Liver (tissue), 9 donors: ENCODE results near the gene TGFBI. TPM values are rescaled to one million over a fixed set of nuclear protein-coding genes. Genes with fewer than 3 reads are reported as not detected.

Experiments used
- DNase-seq: peaks from one replicate; pipeline ENCODE4 v3.0.0-alpha.2; 2017; ENCODE audit warnings: low spot score
- H3K27ac ChIP-seq, 2 donors: one replicate each; pipeline ENCODE4 v1.7.0; 2013; ENCODE audit warnings: inconsistent platforms in 2 of 2, low read length in 2 of 2, control low read depth in 1 of 2, low read depth in 1 of 2, mild to moderate bottlenecking in 1 of 2
- H3K27me3 ChIP-seq, 4 donors: one replicate each; pipeline versions ENCODE4 v1.6.1 to v1.7.0; 2013; ENCODE audit warnings: low read length in 3 of 4, inconsistent platforms in 1 of 4, mild to moderate bottlenecking in 1 of 4, moderate library complexity in 1 of 4; ENCODE audit not compliant: control insufficient read depth in 4 of 4, insufficient read depth in 4 of 4
- H3K36me3 ChIP-seq, 4 donors: one replicate each; pipeline versions ENCODE4 v1.6.1 to v1.7.0; 2013; ENCODE audit warnings: low read length in 3 of 4, mild to moderate bottlenecking in 3 of 4, low read depth in 1 of 4, moderate library complexity in 1 of 4; ENCODE audit not compliant: control insufficient read depth in 4 of 4, insufficient read depth in 3 of 4
- H3K4me1 ChIP-seq, 4 donors: one replicate each; pipeline versions ENCODE4 v1.6.1 to v1.7.0; 2013; ENCODE audit warnings: low read length in 3 of 4, mild to moderate bottlenecking in 3 of 4, moderate library complexity in 1 of 4; ENCODE audit not compliant: control insufficient read depth in 4 of 4, insufficient read depth in 4 of 4
- H3K4me3 ChIP-seq, 3 donors: one replicate each; pipeline versions ENCODE4 v1.6.1 to v1.7.0; 2013; ENCODE audit warnings: low read length in 3 of 3, control low read depth in 1 of 3, low read depth in 1 of 3, mild to moderate bottlenecking in 1 of 3
- H3K9ac ChIP-seq, 2 donors: one replicate each; pipeline ENCODE4 v1.7.0; 2013; ENCODE audit warnings: low read length in 2 of 2, mild to moderate bottlenecking in 2 of 2, moderate library complexity in 2 of 2, control low read depth in 1 of 2, low read depth in 1 of 2
- H3K9me3 ChIP-seq, 4 donors: one replicate each; pipeline versions ENCODE4 v1.6.1 to v1.7.0; 2013; ENCODE audit warnings: low read length in 3 of 4; ENCODE audit not compliant: control insufficient read depth in 4 of 4
- ATF3 ChIP-seq: IDR thresholded peaks from 2 replicates; pipeline ENCODE4 v1.6.1; 2016; ENCODE audit warnings: antibody characterized with exemption
- EGR1 ChIP-seq, 2 donors: IDR thresholded peaks; 2 replicates each; pipeline ENCODE4 v1.6.1; 2016 to 2018; ENCODE audit warnings: antibody characterized with exemption in 2 of 2, low read depth in 2 of 2
- FOXA1 ChIP-seq: IDR thresholded peaks from 2 replicates; pipeline ENCODE4 v1.6.1; 2016; ENCODE audit warnings: antibody characterized with exemption
- FOXA2 ChIP-seq: IDR thresholded peaks from 2 replicates; pipeline ENCODE4 v1.6.1; 2016; ENCODE audit warnings: antibody characterized with exemption
- GABPA ChIP-seq, 2 donors: IDR thresholded peaks in 1 of 2; conservative IDR thresholded peaks in 1 of 2; 2 replicates each; pipeline ENCODE4 v1.6.1; 2016; ENCODE audit warnings: antibody characterized with exemption in 2 of 2, mild to moderate bottlenecking in 1 of 2, moderate library complexity in 1 of 2
- HNF4A ChIP-seq, 2 donors: conservative IDR thresholded peaks; 2 replicates each; pipeline ENCODE4 v1.6.1; 2016; ENCODE audit warnings: antibody characterized with exemption in 2 of 2, mild to moderate bottlenecking in 2 of 2
- HNF4G ChIP-seq: IDR thresholded peaks from 2 replicates; pipeline ENCODE4 v1.6.1; 2016; ENCODE audit warnings: antibody characterized with exemption
- JUND ChIP-seq, 2 donors: IDR thresholded peaks; 2 replicates each; pipeline ENCODE4 v1.6.1; 2016; ENCODE audit warnings: antibody characterized with exemption in 2 of 2
- MAX ChIP-seq: IDR thresholded peaks from 2 replicates; pipeline ENCODE4 v1.6.1; 2016; ENCODE audit warnings: antibody characterized with exemption
- NR2F2 ChIP-seq: IDR thresholded peaks from 2 replicates; pipeline ENCODE4 v1.6.1; 2016; ENCODE audit warnings: antibody characterized with exemption
- RAD21 ChIP-seq, 2 donors: IDR thresholded peaks; 2 replicates each; pipeline ENCODE4 v1.6.1; 2016; ENCODE audit warnings: antibody characterized with exemption in 2 of 2, mild to moderate bottlenecking in 2 of 2
- REST ChIP-seq: IDR thresholded peaks from 2 replicates; pipeline ENCODE4 v1.6.1; 2016; ENCODE audit warnings: antibody characterized with exemption, mild to moderate bottlenecking
- RXRA ChIP-seq, 2 donors: IDR thresholded peaks; 2 replicates each; pipeline ENCODE4 v1.6.1; 2017 to 2018; ENCODE audit warnings: antibody characterized with exemption in 2 of 2, mild to moderate bottlenecking in 1 of 2
- SP1 ChIP-seq: IDR thresholded peaks from 2 replicates; pipeline ENCODE4 v1.6.1; 2018; ENCODE audit warnings: antibody characterized with exemption, mild to moderate bottlenecking
- TAF1 ChIP-seq: conservative IDR thresholded peaks from 2 replicates; pipeline ENCODE4 v1.6.1; 2016; ENCODE audit warnings: antibody characterized with exemption, mild to moderate bottlenecking
- YY1 ChIP-seq: IDR thresholded peaks from 2 replicates; pipeline ENCODE4 v1.6.1; 2016; ENCODE audit warnings: antibody characterized with exemption, mild to moderate bottlenecking
- ZBTB33 ChIP-seq: IDR thresholded peaks from 2 replicates; pipeline ENCODE4 v1.6.1; 2016; ENCODE audit warnings: antibody characterized with exemption
- WGBS: extraction: QIAGEN DNeasy Blood & Tissue Kit; methylation state at CpG from one replicate; pipeline ENCODE4 v1.1.7; 2013; 5-methylcytosine and 5-hydroxymethylcytosine counted together
- polyA plus RNA-seq, 2 donors: library from polyadenylated mRNA; stranded (reverse) in 1 of 2; unstranded in 1 of 2; fragments of 200-250 nt in 1 of 2; fragments of >200 nt in 1 of 2; fragmentation: Nextera tagmentation in 1 of 2; extraction: Ambion mirVana in 1 of 2; gene quantifications; one replicate each; pipeline versions ENCODE4 v1.2.1 to v1.2.3, GENCODE V29; 2013 to 2015
- total RNA-seq, 2 donors: library from RNA; depleted of rRNA; stranded (reverse); fragments of >200 nt; gene quantifications; one replicate each; pipeline ENCODE4 v1.2.3, GENCODE V29; 2014
- donor health status: healthy.
- donor health status: healthy.
- donor health status: healthy.
- donor health status: healthy.
- donor health status: healthy.

TGFBI gene
- total and polyA plus RNA-seq, 4 donors: 33.7 to 144 (median 44.1) TPM

GRCh38 chr5:136020383-136021015 lies 8.3 kb upstream of the TGFBI start:
- peak overlapping the region; percentile 89 to 95 for H3K27ac ChIP-seq
- WGBS: 44% methylated on average over 10 of the region's 10 CpGs
- H3K36me3 ChIP-seq: no peaks in the 10 kb centered on the region
- no peak for DNase-seq
- no peaks in the 10 kb centered on the region for H3K9me3 ChIP-seq
- no peak overlapping the region for H3K4me3 ChIP-seq
- no peaks in the 10 kb centered on the region for H3K27me3 ChIP-seq
- no peak overlapping the region for H3K9ac ChIP-seq
- peaks cover 10 to 38% (median 30%) of the 10 kb centered on the region in 4 donors for H3K4me1 ChIP-seq
- TF ChIP-seq GABPA (IDR thresholded peaks at IDR 0.05 in 1 of 2, conservative IDR thresholded peaks at IDR 0.05 in 1 of 2): no peak
- TF ChIP-seq RAD21 (IDR thresholded peaks at IDR 0.05): peak in 1 of 2 donors; percentile 24
- TF ChIP-seq HNF4A (conservative IDR thresholded peaks at IDR 0.05): peak in 1 of 2 donors; percentile 36
- peak; percentile 73 to 80 for TF ChIP-seq JUND (IDR thresholded peaks at IDR 0.05)
- peak; percentile 33 for TF ChIP-seq ATF3
- TF ChIP-seq FOXA2: peak; percentile 54
- TF ChIP-seq HNF4G: no peak
- TF ChIP-seq RXRA (IDR thresholded peaks at IDR 0.05): peak in 1 of 2 donors; percentile 25
- TF ChIP-seq SP1: peak; percentile 46

- Histone ChIP-seq H3K27me3 (no peaks in the 10 kb centered on the region), H3K27ac (peak overlapping the region; percentile 89 to 95), H3K36me3 (no peaks in the 10 kb centered on the region), H3K4me3 (no peak overlapping the region), H3K9ac (no peak overlapping the region), H3K4me1 (peaks cover 10 to 38% (median 30%) of the 10 kb centered on the region in 4 donors), H3K9me3 (no peaks in the 10 kb centered on the region)
- TF ChIP-seq MAX (no peak), RAD21 (IDR thresholded peaks at IDR 0.05) (no peak), GABPA (IDR thresholded peaks at IDR 0.05 in 1 of 2, conservative IDR thresholded peaks at IDR 0.05 in 1 of 2) (no peak), FOXA2 (no peak), REST (no peak), NR2F2 (no peak), YY1 (no peak), RXRA (IDR thresholded peaks at IDR 0.05) (no peak), EGR1 (IDR thresholded peaks at IDR 0.05; ENCODE audit: low read depth in 2 of 2) (no peak), TAF1 (no peak), JUND (IDR thresholded peaks at IDR 0.05) (no peak), ATF3 (no peak), FOXA1 (no peak), SP1 (no peak), ZBTB33 (no peak)
- WGBS: 80% methylated on average over 4 of the region's 4 CpGs
- no peak for DNase-seq
Measured at GRCh38 chr5:136021016-136021405, 7.8 kb upstream of the TGFBI start.
